ENCODE data around the gene OR51B5.

DNA sequence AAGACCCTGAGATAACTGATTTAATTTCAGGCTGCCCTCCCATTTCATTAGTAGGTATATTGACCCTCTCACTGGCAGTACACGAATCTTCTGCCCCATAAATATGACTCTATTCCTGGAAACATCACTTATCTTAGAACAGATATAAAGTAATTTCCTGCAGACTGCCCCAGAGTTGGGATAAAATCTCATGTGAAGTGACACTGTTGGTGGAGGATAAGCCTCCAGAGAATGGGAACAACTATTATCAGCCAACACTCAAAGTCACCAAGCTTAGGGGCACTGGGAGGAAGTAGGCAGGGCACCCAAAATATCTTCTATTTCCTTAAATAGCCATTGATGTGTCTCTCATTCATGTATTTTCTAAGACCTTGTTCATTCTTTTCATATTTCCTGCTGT lies 8.2 kb downstream of the OR51B5 start:
- TF ChIP-seq, protein P1, sequence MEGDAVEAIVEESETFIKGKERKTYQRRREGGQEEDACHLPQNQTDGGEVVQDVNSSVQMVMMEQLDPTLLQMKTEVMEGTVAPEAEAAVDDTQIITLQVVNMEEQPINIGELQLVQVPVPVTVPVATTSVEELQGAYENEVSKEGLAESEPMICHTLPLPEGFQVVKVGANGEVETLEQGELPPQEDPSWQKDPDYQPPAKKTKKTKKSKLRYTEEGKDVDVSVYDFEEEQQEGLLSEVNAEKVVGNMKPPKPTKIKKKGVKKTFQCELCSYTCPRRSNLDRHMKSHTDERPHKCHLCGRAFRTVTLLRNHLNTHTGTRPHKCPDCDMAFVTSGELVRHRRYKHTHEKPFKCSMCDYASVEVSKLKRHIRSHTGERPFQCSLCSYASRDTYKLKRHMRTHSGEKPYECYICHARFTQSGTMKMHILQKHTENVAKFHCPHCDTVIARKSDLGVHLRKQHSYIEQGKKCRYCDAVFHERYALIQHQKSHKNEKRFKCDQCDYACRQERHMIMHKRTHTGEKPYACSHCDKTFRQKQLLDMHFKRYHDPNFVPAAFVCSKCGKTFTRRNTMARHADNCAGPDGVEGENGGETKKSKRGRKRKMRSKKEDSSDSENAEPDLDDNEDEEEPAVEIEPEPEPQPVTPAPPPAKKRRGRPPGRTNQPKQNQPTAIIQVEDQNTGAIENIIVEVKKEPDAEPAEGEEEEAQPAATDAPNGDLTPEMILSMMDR (IDR thresholded peaks at IDR 0.05): no peak
- no peak for TF ChIP-seq POLR2AphosphoS5 (IDR thresholded peaks at IDR 0.05; ENCODE audit: insufficient read depth in 1 of 2, low read depth in 1 of 2)
